Measurements from ENCODE around the gene RPUSD1.

RPUSD1 gene

DNA sequence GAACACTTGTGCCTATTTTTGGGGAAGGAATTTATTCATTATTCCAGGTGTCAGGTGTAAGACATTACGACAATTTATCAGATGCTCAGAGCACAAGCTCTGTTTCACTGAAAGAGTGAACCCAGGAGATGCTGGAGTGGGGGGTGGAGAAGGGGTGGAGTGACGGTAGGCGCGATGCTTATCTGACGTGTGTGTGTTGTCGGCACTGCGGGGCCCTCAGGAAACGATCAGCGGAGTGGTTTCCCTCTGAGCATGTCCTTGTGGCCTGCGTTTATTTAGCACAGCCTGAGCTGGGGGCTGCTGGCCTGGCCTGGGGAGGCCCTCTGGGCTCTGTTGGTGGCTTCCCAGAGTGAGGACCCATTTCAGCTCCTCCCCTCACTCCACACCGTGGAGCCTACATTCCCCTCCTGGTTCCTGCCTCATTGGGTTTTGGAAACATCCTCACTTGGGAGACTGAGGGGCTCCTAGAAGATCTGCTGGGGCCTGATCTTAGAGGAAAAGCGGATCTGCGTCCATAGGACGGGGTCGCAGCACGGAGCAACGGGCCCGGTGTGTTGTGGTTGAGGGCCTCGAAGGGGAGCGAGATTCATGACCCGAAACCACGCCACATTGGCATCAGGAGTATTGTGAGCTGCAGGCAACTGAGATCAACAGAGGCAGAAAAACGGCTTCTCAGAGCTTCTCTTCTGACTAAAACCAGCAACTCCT is 31.3 kb upstream of the RPUSD1 start:
- DNase-seq (ENCODE audit: low read depth in 4 of 4, low spot score in 1 of 4): no peak

GRCh38 chr16:818592-818991 is 30.4 kb upstream of the RPUSD1 start:
- DNase-seq (ENCODE audit: low read depth in 4 of 4, low spot score in 1 of 4): no peak

DNA sequence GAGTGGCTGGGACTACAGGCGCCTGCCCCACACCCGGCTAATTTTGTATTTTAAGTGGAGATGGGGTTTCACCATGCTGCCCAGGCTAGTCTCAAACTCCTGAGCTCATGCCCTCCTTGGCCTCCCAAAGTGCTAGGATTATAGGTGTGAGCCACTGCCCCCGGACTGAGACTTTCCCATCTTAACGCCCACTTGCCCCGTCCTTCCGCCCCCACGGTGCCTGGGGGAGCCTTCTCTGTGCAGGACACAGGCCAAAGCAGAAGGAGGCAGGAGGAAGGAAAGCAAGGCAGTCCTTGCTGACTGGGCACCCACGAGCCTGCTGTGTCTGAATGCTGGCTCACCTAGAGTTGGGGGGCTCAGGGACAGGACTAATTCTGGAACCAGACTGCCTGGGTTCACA is 30.0 kb upstream of the RPUSD1 start:
- no peak for DNase-seq (ENCODE audit: low read depth in 4 of 4, low spot score in 1 of 4)

GRCh38 chr16:817001-817906 is 29.1 kb upstream of the RPUSD1 start:
- no peak for DNase-seq (ENCODE audit: low read depth in 4 of 4, low spot score in 1 of 4)

- DNase-seq (ENCODE audit: low read depth in 4 of 4, low spot score in 1 of 4): no peak
These were observed 27.7 kb upstream of the RPUSD1 start for GRCh38 chr16:815861-816260.

- no peak for DNase-seq (ENCODE audit: low read depth in 4 of 4, low spot score in 1 of 4)
These were observed 26.8 kb upstream of the RPUSD1 start for GRCh38 chr16:814974-815373.

GRCh38 chr16:813916-814412 is 25.8 kb upstream of the RPUSD1 start:
- DNase-seq (ENCODE audit: low read depth in 4 of 4, low spot score in 1 of 4): no peak

GRCh38 chr16:813204-813915 is 25.2 kb upstream of the RPUSD1 start:
- peak in 3 of 4 experiments; percentile 39 to 48 (median 40) for DNase-seq (ENCODE audit: low read depth in 4 of 4, low spot score in 1 of 4)

DNA sequence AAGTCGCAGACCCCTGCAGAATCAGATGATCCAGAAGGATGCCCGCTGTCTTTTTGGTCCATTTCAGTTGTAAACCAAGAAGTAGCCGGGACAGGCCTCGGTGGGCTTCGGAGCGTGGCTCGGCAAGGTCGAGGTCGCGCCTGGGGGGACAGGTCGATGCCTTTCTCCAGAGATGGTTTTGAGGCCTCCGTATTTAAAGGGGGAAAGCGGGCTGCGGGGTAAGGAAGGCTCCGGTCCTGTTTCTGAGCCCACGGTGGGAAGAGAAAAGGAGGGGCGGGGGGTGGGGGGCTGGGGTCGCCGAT is 19.9 kb upstream of the RPUSD1 start:
- DNase-seq (ENCODE audit: low read depth in 4 of 4, low spot score in 1 of 4): no peak

- peak; percentile 60 to 79 (median 77) for DNase-seq (ENCODE audit: low read depth in 4 of 4, low spot score in 1 of 4)
These were observed 19.3 kb upstream of the RPUSD1 start for GRCh38 chr16:807347-808084.

DNA sequence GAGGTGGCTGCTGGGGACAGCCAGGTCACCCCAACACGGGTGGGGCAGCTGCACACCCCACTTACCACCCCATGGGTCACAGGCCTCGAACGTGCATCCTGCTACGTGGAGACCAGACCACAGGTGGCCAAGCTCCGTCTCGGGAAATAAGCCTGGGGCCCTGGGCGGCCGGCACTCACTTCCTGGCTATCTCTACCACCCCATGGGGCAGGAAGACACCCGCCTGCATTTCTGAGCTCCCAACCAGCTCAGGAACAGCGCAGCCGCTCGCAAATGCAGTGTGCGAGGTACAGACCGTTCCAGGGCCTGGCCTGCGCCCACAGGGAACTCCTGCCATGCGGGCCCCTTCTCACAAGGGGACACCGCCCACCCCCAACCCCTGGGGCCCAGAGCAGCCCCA is 17.3 kb upstream of the RPUSD1 start:
- DNase-seq (ENCODE audit: low read depth in 4 of 4, low spot score in 1 of 4): no peak

GRCh38 chr16:804193-805048 is 16.2 kb upstream of the RPUSD1 start:
- no peak for DNase-seq (ENCODE audit: low read depth in 4 of 4, low spot score in 1 of 4)

DNA sequence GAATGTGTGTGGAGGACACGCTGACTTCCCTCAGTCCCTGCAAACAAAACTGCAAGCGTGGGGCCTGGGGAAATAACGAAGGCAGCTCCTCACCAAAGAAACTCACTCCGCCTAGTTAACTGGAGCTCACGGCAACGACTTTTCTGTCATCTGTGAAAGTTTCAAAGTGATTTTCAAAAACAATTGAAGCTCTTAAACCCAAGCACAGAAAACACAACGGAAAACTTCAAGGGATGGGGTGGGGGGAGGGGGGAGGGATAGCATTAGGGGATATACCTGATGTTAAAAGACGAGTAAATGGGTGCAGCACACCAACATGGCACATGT is 15.5 kb upstream of the RPUSD1 start:
- DNase-seq (ENCODE audit: low read depth in 4 of 4, low spot score in 1 of 4): no peak

- DNase-seq (ENCODE audit: low read depth in 4 of 4, low spot score in 1 of 4): no peak
These were observed 15.0 kb upstream of the RPUSD1 start for GRCh38 chr16:802914-803753.

DNA sequence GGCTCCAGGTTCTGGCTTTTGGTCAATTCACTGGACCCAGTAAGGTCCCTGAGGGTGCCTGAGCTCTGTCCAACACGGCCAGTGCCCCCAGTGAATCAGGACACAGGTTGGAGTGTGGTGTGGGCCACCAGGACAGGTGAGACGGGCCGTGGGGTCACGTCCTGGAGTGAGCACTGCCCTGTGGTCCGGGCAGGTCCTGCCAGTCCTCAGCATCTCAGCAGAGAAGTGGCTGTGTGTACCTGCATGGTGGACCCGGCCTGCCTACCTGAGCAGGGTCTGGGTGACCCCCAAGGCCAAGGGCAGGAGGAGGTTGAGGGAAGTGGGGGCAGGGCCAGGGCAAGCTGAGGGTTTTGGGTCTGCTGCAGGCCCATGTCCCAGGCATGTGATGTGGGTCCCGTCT is 14.3 kb upstream of the RPUSD1 start:
- no peak for DNase-seq (ENCODE audit: low read depth in 4 of 4, low spot score in 1 of 4)

DNA sequence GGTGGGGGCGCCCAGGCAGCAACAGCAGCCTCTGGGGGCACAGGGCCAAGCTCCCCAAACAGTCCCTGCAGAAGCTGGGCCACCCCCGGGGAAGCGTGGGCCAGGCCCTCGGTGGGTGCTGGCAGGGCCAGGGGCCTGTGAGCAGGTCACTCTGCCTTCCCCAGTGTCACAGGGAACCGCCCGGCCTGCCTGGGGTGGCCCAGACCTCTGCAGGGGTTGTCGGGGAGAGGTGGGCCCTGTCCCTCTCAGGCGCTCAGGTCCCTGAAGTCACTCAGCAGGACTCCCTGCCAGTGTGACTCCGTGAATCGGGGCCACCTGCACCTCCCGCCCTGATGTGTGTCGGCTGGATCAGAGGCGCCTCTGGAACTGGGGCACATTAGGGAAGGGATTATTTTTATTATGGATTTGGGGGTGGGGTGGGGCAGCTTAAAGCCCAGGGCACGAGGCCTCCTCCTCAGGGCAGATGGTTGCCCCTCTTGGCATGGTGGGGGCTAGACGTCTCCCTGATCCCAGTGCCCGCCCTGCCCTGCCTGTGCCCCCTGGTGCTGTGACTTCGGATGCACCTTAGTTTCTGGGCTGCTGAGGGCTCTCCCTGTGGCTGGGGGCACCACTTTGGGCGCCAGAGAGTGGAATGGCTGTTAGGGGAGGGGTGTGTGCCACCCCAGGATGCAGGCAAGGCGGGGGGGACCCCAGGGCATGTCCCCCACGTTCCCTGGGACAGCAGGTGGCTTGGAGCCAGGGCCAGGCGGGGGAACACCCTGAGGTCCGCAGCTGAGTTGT is 13.6 kb upstream of the RPUSD1 start:
- no peak for DNase-seq (ENCODE audit: low read depth in 4 of 4, low spot score in 1 of 4)

DNA sequence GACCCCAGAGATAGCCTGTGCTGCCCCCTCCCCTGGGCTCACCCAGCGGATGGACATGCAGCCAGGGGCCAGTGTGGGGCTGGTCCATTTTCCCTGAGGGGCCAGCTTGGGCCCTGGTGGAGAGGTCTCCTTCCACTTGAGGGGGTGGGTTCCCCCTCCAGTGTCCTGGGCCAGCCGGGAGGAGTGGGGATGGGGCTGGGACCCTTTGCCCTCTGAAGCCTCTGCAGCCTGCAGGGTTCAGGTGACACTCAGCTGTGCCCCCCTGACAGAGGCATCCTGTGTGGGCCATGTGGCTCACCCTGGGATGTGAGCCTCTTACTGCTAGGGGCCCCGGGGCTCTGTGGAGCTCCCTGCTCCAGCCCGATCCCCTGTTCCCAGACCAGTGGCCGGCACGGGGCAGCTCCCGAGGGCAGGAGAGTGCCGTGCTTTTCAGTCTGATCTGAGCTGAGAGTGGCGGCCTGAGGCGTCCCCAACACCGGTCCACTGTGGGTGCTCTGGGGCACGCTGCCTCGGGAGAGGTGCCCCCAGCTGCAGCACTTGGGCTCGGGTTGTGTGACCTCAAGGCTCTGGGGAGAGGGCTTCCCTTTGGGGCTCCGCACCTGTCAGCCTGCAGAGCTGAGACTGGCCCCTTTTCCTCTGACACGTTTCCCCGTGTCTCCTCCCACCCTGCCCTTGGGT is 12.8 kb upstream of the RPUSD1 start:
- DNase-seq (ENCODE audit: low read depth in 4 of 4, low spot score in 1 of 4): no peak
